GM06990 (cell line): Measurements from ENCODE around the gene TRIM28.

Source experiments
- DNase-seq: peaks from one replicate; pipeline ENCODE4 v3.0.0-alpha.2; 2011; ENCODE audit not compliant: insufficient read length; ENCODE audit errors: extremely low read depth
- H3K27me3 ChIP-seq: replicated peaks from 2 replicates; pipeline ENCODE4 v1.6.0; 2011; ENCODE audit warnings: low read length; ENCODE audit not compliant: control insufficient read depth, insufficient read depth
- H3K36me3 ChIP-seq: 2 replicates; pipeline ENCODE4 v1.5.1; 2011; ENCODE audit warnings: low read length; ENCODE audit not compliant: control insufficient read depth, insufficient read depth
- H3K4me3 ChIP-seq: replicated peaks from 2 replicates; pipeline ENCODE4 v1.5.1; 2011; ENCODE audit warnings: low read depth, mild to moderate bottlenecking, control low read depth, low read length
- TF ChIP-seq, protein P1 (sequence below): IDR thresholded peaks from 2 replicates; pipeline ENCODE4 v1.5.1; 2011; ENCODE audit warnings: low read length, control low read depth, mild to moderate bottlenecking, inconsistent platforms; ENCODE audit not compliant: insufficient read depth, poor library complexity, severe bottlenecking

TRIM28 gene

DNA sequence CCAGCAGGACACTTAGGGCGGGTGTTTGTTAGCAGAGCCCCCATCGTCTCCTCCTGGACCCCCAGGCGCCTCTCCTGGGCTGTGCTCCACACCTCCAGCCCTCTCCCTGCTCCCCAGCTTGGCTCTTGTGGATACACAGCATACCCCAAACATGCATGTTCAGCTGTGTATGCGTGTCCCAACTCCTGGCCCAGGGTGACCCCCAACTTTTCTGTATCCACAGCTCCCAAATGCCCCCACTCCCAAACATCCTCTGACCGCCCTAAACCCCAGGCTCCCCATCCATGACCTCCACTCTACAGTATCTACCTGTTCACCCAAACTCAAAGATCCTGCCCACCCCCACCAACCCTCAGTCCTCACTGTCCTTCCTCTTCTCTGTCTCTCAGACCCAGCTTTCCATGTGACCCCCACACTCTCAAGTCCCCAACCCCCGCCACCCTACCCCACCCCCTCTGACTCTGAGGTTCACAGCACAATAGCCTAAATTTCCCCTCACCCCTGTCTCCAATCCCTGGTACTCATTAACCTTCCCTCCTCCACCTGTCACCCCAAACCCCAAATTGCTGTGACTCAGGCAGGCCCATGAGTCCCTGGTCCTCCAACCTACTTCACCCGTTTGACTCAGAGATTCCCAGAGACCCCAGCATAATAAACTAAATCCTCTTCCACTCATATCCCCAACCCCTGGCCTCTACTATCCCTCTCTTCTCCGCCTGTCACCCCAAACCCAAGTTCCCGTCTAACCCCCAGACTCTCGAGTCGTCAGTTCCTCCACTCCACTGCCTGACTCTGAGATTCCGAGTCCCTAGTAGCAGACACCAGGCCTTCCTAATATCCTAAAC is 13.6 kb downstream of the TRIM28 start:
- TF ChIP-seq, protein P1, sequence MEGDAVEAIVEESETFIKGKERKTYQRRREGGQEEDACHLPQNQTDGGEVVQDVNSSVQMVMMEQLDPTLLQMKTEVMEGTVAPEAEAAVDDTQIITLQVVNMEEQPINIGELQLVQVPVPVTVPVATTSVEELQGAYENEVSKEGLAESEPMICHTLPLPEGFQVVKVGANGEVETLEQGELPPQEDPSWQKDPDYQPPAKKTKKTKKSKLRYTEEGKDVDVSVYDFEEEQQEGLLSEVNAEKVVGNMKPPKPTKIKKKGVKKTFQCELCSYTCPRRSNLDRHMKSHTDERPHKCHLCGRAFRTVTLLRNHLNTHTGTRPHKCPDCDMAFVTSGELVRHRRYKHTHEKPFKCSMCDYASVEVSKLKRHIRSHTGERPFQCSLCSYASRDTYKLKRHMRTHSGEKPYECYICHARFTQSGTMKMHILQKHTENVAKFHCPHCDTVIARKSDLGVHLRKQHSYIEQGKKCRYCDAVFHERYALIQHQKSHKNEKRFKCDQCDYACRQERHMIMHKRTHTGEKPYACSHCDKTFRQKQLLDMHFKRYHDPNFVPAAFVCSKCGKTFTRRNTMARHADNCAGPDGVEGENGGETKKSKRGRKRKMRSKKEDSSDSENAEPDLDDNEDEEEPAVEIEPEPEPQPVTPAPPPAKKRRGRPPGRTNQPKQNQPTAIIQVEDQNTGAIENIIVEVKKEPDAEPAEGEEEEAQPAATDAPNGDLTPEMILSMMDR: no peak
- H3K4me3 ChIP-seq: peak overlapping the region; percentile 94
- no peak for DNase-seq
- H3K36me3 ChIP-seq: peaks cover 7% of the 10 kb centered on the region
- H3K27me3 ChIP-seq: no peaks in the 10 kb centered on the region

DNA sequence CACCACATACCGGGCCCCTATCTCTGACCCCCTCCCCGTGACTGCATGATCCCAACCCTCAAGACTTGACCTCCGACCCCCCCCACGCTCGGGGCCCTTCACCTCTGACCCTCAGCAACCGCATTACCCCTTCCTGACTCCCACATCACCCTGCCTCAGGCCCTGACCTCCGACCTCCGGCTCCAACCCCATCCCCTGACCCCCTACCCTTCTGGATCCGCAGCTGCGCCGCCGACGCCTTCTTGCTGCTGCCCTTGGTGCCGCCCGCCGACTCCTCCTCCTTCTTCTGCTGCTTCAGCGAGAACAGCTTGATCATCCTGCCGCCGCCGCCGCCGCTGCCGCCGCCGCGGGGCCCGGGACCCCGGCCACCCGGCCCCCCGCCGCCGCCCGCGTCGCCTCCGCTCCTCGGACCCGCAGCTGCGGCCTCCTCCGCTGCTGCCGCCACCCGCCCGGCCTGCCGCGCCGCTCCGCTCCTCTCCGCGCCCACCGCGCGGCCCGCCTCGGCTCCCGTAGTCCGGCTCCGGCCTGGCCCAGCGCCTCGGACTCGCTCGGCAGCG is 14.3 kb downstream of the TRIM28 start, which contains the start of gene UBE2M:
UBE2M (minus strand) TSS at position 546 of the 557 bp plus-strand sequence; CDS start at position 316, 230 bp downstream.
- H3K27me3 ChIP-seq: no peaks in the 10 kb centered on the region
- TF ChIP-seq, protein P1: no peak
- DNase-seq: no peak
- peaks cover 7% of the 10 kb centered on the region for H3K36me3 ChIP-seq
- H3K4me3 ChIP-seq: peak within 1 kb of the TSS; percentile 94

DNA sequence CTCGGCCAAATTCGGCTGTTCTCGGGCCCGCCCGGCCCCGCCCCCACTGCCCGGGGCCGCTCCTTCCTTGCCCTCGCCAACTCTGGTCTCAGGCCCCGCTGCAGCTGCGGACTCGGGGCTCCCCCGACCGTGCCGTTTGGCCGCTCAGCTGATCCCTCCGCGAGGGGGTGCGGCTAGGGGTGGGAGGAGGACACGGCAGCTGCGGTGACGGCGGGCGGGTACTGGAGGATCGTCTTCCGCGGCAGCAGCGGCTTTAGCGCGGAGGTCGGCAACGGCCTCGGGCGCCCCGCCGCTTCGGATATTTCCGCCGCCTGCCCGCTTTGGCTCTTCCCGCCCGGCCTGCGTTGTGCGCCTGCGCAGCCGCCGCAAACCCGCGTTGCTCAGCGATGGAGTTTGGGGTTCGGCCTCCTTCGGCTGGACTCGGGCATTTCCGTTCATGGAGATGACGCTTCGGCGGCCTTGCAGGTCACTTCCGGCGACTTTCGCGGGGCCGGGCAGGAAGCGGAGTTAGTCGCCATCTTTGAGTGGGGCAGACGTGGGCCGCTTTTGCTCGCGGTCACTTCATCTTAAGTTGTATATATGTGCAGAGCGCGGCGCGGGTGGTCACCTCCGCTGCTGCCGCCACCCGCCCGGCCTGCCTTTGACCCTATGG is 14.9 kb downstream of the TRIM28 start:
- no peaks in the 10 kb centered on the region for H3K27me3 ChIP-seq
- DNase-seq: peak; percentile 99
- TF ChIP-seq, protein P1: no peak
- H3K36me3 ChIP-seq: peaks cover 7% of the 10 kb centered on the region
- H3K4me3 ChIP-seq: peak overlapping the region; percentile 94

DNA sequence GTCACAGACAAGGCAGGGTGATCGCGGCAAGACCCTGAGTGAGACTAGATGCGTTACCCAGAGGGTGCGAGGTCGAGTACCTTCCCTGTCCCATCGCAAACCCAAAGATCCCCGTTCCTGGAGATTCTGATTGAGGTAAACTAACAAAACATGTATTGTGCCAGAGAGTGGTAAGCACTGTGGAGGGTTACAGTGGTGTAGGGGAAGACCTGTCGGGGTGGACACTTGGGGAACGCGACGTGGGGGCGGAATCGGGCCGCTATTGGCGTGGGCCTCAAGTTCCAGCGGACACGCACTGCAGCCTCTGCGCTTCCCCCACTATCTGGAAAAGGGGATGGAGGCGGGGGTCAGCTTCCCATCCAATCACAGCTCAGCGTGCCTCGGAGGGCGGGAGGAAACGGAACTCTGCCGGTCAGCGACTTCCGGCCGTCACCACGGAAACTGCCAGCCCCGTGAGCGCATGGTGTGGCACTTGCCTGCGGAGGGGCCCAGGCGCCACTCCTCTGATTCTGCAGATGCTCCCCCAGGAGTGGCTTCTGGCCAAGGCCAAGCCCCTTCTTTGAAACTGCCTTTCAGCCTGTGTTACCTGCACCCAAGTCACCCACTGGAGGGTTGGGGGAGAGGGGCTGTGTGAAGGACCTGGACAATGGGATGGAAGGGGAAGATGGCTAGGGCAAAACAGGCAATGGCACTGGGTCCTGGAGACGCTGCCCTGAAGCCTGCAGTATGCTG is 15.6 kb downstream of the TRIM28 start:
- Histone ChIP-seq H3K36me3 (peaks cover 7% of the 10 kb centered on the region), H3K27me3 (no peaks in the 10 kb centered on the region), H3K4me3 (peak overlapping the region; percentile 91)
- DNase-seq: peak; percentile 88
- TF ChIP-seq, protein P1: no peak

DNA sequence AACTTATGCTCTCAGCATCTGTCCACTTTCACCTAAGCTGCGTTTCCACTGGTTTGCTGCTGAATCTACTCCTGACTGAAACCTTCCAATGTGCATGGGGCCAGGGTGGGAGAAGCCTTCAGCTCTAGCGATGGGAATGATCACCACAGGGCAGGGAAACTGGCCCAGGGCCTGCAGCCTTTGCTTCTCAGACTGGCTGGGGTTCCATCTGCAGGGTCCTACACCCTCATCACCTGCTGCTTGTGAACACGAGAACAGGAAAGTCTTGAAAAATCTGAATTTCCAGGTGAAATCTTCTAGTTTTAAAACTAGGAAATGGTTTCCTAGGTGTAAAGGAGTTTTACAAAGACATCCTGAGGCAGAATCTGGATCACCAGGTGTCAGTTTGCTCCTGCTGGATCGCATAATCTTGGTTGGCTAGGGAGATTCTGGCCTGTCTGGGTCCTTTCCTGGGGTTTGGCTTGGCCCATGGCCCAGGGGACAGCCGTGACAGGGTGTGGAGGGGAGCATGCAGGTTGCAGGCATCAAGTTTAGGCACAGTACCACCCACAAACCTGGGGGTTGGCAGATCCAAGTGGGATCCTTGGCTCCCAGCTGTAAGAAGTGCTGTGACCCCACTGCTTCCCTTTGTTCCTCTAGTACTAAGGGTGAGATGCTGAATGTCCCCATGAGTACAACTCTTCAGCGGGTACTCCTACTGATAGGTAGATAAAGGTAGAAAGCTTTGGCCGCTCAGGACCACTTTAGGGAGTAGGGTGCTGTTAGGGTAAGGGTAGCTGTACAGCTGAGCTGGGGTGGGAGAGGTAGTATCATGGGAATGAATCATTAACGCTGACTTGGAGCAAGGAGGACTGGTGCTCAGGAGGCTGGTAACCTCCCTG is 16.4 kb downstream of the TRIM28 start:
- no peak for DNase-seq
- peak overlapping the region; percentile 91 for H3K4me3 ChIP-seq

More for the DNA sequence above, 16.4 kb downstream of the TRIM28 start:
- peaks cover 7% of the 10 kb centered on the region for H3K36me3 ChIP-seq
- H3K27me3 ChIP-seq: no peaks in the 10 kb centered on the region
- TF ChIP-seq, protein P1: no peak
